ENCODE measurements around the gene MTA1.

GRCh38 chr14:105411017-105411941 lies 8.3 kb upstream of the MTA1 start:
- TF ChIP-seq CTCF (IDR thresholded peaks at IDR 0.05): no peak
- TF ChIP-seq, protein P1, sequence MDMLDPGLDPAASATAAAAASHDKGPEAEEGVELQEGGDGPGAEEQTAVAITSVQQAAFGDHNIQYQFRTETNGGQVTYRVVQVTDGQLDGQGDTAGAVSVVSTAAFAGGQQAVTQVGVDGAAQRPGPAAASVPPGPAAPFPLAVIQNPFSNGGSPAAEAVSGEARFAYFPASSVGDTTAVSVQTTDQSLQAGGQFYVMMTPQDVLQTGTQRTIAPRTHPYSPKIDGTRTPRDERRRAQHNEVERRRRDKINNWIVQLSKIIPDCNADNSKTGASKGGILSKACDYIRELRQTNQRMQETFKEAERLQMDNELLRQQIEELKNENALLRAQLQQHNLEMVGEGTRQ (IDR thresholded peaks at IDR 0.05; ENCODE audit: borderline replicate concordance, low read depth, low read length): no peak
